Neural progenitor cell (in vitro differentiated cells): ENCODE measurements around the gene DOCK9. TPM values are rescaled to one million over a fixed set of nuclear protein-coding genes. Genes with fewer than 3 reads are reported as not detected.

Experiments
- DNase-seq: peaks from one replicate; pipeline ENCODE4 v3.0.0-alpha.2; 2016; ENCODE audit warnings: low spot score
- H2AFZ ChIP-seq: fragments of 200-600 bp; sonication (generic); replicated peaks from 2 replicates; pipeline ENCODE4 v1.6.1; 2016; ENCODE audit warnings: antibody characterized with exemption
- H3F3A ChIP-seq: fragments of 200-600 bp; sonication (generic); 2 replicates; pipeline ENCODE4 v1.6.1; 2016; ENCODE audit warnings: antibody characterized with exemption, low read depth
- H3K27ac ChIP-seq: fragments of 200-600 bp; sonication (generic); 2 replicates; pipeline ENCODE4 v1.5.1; 2016; ENCODE audit warnings: mild to moderate bottlenecking
- H3K27me3 ChIP-seq: fragments of 200-600 bp; sonication (generic); 2 replicates; pipeline ENCODE4 v1.6.1; 2016; ENCODE audit warnings: mild to moderate bottlenecking, moderate library complexity
- H3K36me3 ChIP-seq: fragments of 200-600 bp; sonication (generic); 2 replicates; pipeline ENCODE4 v1.5.1; 2016
- H3K4me1 ChIP-seq: fragments of 200-600 bp; sonication (generic); 2 replicates; pipeline ENCODE4 v1.6.1; 2016; ENCODE audit warnings: mixed run types
- H3K4me2 ChIP-seq: fragments of 200-600 bp; sonication (generic); 2 replicates; pipeline ENCODE4 v1.6.1; 2016
- H3K4me3 ChIP-seq: fragments of 200-600 bp; sonication (generic); 2 replicates; pipeline ENCODE4 v1.5.1; 2016
- H3K79me2 ChIP-seq: fragments of 200-600 bp; sonication (generic); 2 replicates; pipeline ENCODE4 v1.6.1; 2016; ENCODE audit warnings: low read depth
- H3K9ac ChIP-seq: fragments of 200-600 bp; sonication (generic); 2 replicates; pipeline ENCODE4 v1.6.1; 2016
- H3K9me3 ChIP-seq: fragments of 200-600 bp; sonication (generic); 2 replicates; pipeline ENCODE4 v1.5.1; 2016; ENCODE audit warnings: low read depth
- H4K20me1 ChIP-seq: fragments of 200-600 bp; sonication (generic); 2 replicates; pipeline ENCODE4 v1.6.1; 2016; ENCODE audit warnings: low read depth
- H3K27ac Mint-ChIP-seq: 3 replicates; pipeline ENCODE4 v1.8.0; 2021; ENCODE audit warnings: mixed read lengths
- H3K27me3 Mint-ChIP-seq: 2 replicates; pipeline ENCODE4 v1.8.0; 2022; ENCODE audit warnings: low read depth, mild to moderate bottlenecking, inconsistent platforms, moderate library complexity, mixed read lengths; ENCODE audit not compliant: insufficient read depth
- H3K36me3 Mint-ChIP-seq: 3 replicates; pipeline ENCODE4 v1.8.0; 2021; ENCODE audit warnings: mixed read lengths
- H3K4me1 Mint-ChIP-seq: 3 replicates; pipeline ENCODE4 v1.8.0; 2021; ENCODE audit warnings: mixed read lengths
- H3K4me3 Mint-ChIP-seq: 3 replicates; pipeline ENCODE4 v1.8.0; 2021; ENCODE audit warnings: mild to moderate bottlenecking, moderate library complexity, mixed read lengths
- H3K9me3 Mint-ChIP-seq: 3 replicates; pipeline ENCODE4 v1.8.0; 2020; ENCODE audit warnings: mixed read lengths
- CTCF ChIP-seq: fragments of 200-600 bp; sonication (generic); IDR thresholded peaks from 2 replicates; pipeline ENCODE4 v1.5.1; 2017; ENCODE audit warnings: antibody characterized with exemption, mild to moderate bottlenecking
- EZH2 ChIP-seq: fragments of 200-600 bp; sonication (generic); IDR thresholded peaks from 2 replicates; pipeline ENCODE4 v1.6.1; 2017; ENCODE audit warnings: antibody characterized with exemption, mild to moderate bottlenecking, moderate library complexity
- EZH2phosphoT487 ChIP-seq: fragments of 200-600 bp; sonication (generic); IDR thresholded peaks from 2 replicates; pipeline ENCODE4 v1.6.1; 2017; ENCODE audit warnings: antibody characterized with exemption
- total RNA-seq: library from RNA; depleted of rRNA; stranded (reverse); fragments of >200 nt; gene quantifications from 2 replicates; pipeline ENCODE4 v1.2.3, GENCODE V29; 2015; ENCODE audit warnings: low replicate concordance

Gene DOCK9
- total RNA-seq, 1 donor from 2014 or later, result 16.6 TPM

GRCh38 chr13:98801626-98802418 lies 176.0 kb downstream of the DOCK9 start:
- peaks cover 12% of the 10 kb centered on the region for H3K4me1 Mint-ChIP-seq
- no peaks in the 10 kb centered on the region for H3K4me1 ChIP-seq
- DNase-seq, result no peak
- no peaks in the 10 kb centered on the region for H4K20me1 ChIP-seq
- no peaks in the 10 kb centered on the region for H3K79me2 ChIP-seq
- H3K36me3 Mint-ChIP-seq, result no peaks in the 10 kb centered on the region
- H3K27me3 ChIP-seq, result no peaks in the 10 kb centered on the region
- H3K4me3 ChIP-seq, result no peak overlapping the region
- H3K4me2 ChIP-seq, result no peak overlapping the region
- no peaks in the 10 kb centered on the region for H3K27me3 Mint-ChIP-seq
- H3K36me3 ChIP-seq, result no peaks in the 10 kb centered on the region
- no peaks in the 10 kb centered on the region for H3K9me3 Mint-ChIP-seq
- H3K9ac ChIP-seq, result no peak overlapping the region
- no peak overlapping the region for H3K27ac ChIP-seq
- H3F3A ChIP-seq, result no peaks in the 10 kb centered on the region
- H3K4me3 Mint-ChIP-seq, result no peak overlapping the region
- TF ChIP-seq CTCF (no peak), EZH2phosphoT487 (no peak), EZH2 (no peak)
- no peak overlapping the region for H3K27ac Mint-ChIP-seq
- H2AFZ ChIP-seq, result no peak overlapping the region
- no peaks in the 10 kb centered on the region for H3K9me3 ChIP-seq

GRCh38 chr13:98800078-98800477 lies 177.8 kb downstream of the DOCK9 start:
- H3K9me3 Mint-ChIP-seq, result no peaks in the 10 kb centered on the region
- no peaks in the 10 kb centered on the region for H3K9me3 ChIP-seq
- no peaks in the 10 kb centered on the region for H3K79me2 ChIP-seq
- H4K20me1 ChIP-seq, result no peaks in the 10 kb centered on the region
- H3K27ac ChIP-seq, result no peak overlapping the region
- no peaks in the 10 kb centered on the region for H3K36me3 Mint-ChIP-seq
- DNase-seq, result no peak
- H3K27me3 Mint-ChIP-seq, result no peaks in the 10 kb centered on the region
- H3K4me3 ChIP-seq, result no peak overlapping the region
- no peaks in the 10 kb centered on the region for H3K4me1 ChIP-seq
- H3K4me1 Mint-ChIP-seq, result peaks cover 12% of the 10 kb centered on the region
- TF ChIP-seq CTCF, result no peak
- no peak for TF ChIP-seq EZH2phosphoT487
- no peak for TF ChIP-seq EZH2
- H3K9ac ChIP-seq, result no peak overlapping the region
- no peak overlapping the region for H3K4me2 ChIP-seq
- no peaks in the 10 kb centered on the region for H3K27me3 ChIP-seq
- no peaks in the 10 kb centered on the region for H3F3A ChIP-seq
- no peak overlapping the region for H2AFZ ChIP-seq
- no peaks in the 10 kb centered on the region for H3K36me3 ChIP-seq
- H3K4me3 Mint-ChIP-seq, result no peak overlapping the region
- H3K27ac Mint-ChIP-seq, result no peak overlapping the region

GRCh38 chr13:98798849-98799645 lies 178.8 kb downstream of the DOCK9 start:
- no peaks in the 10 kb centered on the region for H3K27me3 Mint-ChIP-seq
- no peak for TF ChIP-seq EZH2phosphoT487
- no peak for TF ChIP-seq CTCF
- TF ChIP-seq EZH2, result no peak
- Histone ChIP-seq H3K79me2 (no peaks in the 10 kb centered on the region), H3K9me3 (no peaks in the 10 kb centered on the region), H3K4me3 (no peak overlapping the region), H3K27me3 (no peaks in the 10 kb centered on the region), H3K36me3 (no peaks in the 10 kb centered on the region), H3F3A (no peaks in the 10 kb centered on the region), H3K27ac (no peak overlapping the region), H4K20me1 (no peaks in the 10 kb centered on the region), H2AFZ (no peak overlapping the region), H3K9ac (no peak overlapping the region), H3K4me1 (no peaks in the 10 kb centered on the region), H3K4me2 (no peak overlapping the region)
- peaks cover 4% of the 10 kb centered on the region for H3K36me3 Mint-ChIP-seq
- no peak overlapping the region for H3K4me3 Mint-ChIP-seq
- peaks cover 12% of the 10 kb centered on the region for H3K4me1 Mint-ChIP-seq
- no peak overlapping the region for H3K27ac Mint-ChIP-seq
- DNase-seq, result no peak
- H3K9me3 Mint-ChIP-seq, result no peaks in the 10 kb centered on the region
